Ovary (tissue), 9 donors: ENCODE results near the gene DOHH. TPM values are rescaled to one million over a fixed set of nuclear protein-coding genes. Genes with fewer than 3 reads are reported as not detected.

Experiments used
- DNase-seq, 5 donors: peaks; one replicate each; pipeline ENCODE4 v3.0.0-alpha.2; 2019 to 2020
- H3K27ac ChIP-seq, 2 donors: fragments of 200-600 bp; one replicate each; pipeline versions ENCODE4 v1.5.1 to v1.8.0; 2019 to 2022
- H3K27me3 ChIP-seq: fragments of 200-600 bp; one replicate; pipeline ENCODE4 v1.8.0; 2022
- H3K36me3 ChIP-seq: fragments of 200-600 bp; sonication (generic); one replicate; pipeline ENCODE4 v1.5.1; 2019
- H3K4me1 ChIP-seq: one replicate; pipeline ENCODE4 v1.8.1; 2013; ENCODE audit warnings: mild to moderate bottlenecking, moderate library complexity; ENCODE audit not compliant: insufficient read depth
- H3K4me3 ChIP-seq: fragments of 200-600 bp; sonication (generic); one replicate; pipeline ENCODE4 v1.5.1; 2017
- H3K9me3 ChIP-seq, 2 donors: fragments of 200-600 bp in 1 of 2; sonication (generic) in 1 of 2; one replicate each; pipeline versions ENCODE4 v1.5.1 to v1.8.1; 2013 to 2019; ENCODE audit warnings: mild to moderate bottlenecking in 1 of 2, moderate library complexity in 1 of 2
- CTCF ChIP-seq, 3 donors: fragments of 450-650 bp in 2 of 3; fragments of 200-600 bp in 1 of 3; IDR thresholded peaks; one replicate each; pipeline versions ENCODE4 v1.5.1 to v1.8.0; 2016 to 2022; ENCODE audit warnings: antibody characterized with exemption in 3 of 3, mild to moderate bottlenecking in 1 of 3
- EP300 ChIP-seq: sonication (generic); formaldehyde crosslinking; IDR thresholded peaks from one replicate; pipeline ENCODE4 v1.6.1; 2017; ENCODE audit warnings: antibody characterized with exemption
- POLR2A ChIP-seq: fragments of 450-650 bp; IDR thresholded peaks from one replicate; pipeline ENCODE4 v1.6.1; 2017; ENCODE audit warnings: antibody characterized with exemption, mild to moderate bottlenecking, moderate library complexity
- WGBS, 3 donors: extraction: QIAGEN DNeasy Blood & Tissue Kit in 1 of 3; methylation state at CpG; one replicate each; pipeline versions ENCODE4 v1.1.5 to v1.1.7; 2013 to 2017; 5-methylcytosine and 5-hydroxymethylcytosine counted together
- intact Hi-C, 4 donors: fragments of 100-400 bp; cut with DNase I; formaldehyde crosslinking; loops; one replicate each; pipeline versions ENCODE4 v1.11.0 to v1.15.1; 2022 to 2023
- polyA plus RNA-seq, 2 donors: library from polyadenylated mRNA; stranded (reverse); fragments of 200-250 nt in 1 of 2; fragments of 350-450 nt in 1 of 2; fragmentation: Illumina TruSeq in 1 of 2; extraction: RNeasy Lipid Tissue Mini Kit (QIAGEN cat#74804) in 1 of 2; gene quantifications; one replicate each; pipeline ENCODE4 v1.2.3, GENCODE V29; 2013 to 2014
- total RNA-seq, 7 donors: library from RNA; depleted of rRNA in 2 of 7; stranded (reverse); fragments of >200 nt in 2 of 7; fragmentation: NEBNext Ultra II Directional in 3 of 7; extraction: Animal tissue kit (Norgen Biotek cat#: 25700) in 3 of 7; gene quantifications; one replicate each; pipeline versions ENCODE4 v1.1.0 to v1.2.4, GENCODE V29; 2016 to 2023
- donor health status: DM: no; HTN: no; CAD: no; lungs with moderate emphysema.
- donor health status: DM: no; HTN: no; CAD: no.
- donor health status: Bipolar disorder and iron deficiency.
- donor health status: DM: yes; HTN: yes; CAD: no.
- donor health status: DM: no; HTN: no; CAD: no.
- donor health status: DM: yes; HTN: yes; CAD: no.

Gene DOHH
- total and polyA plus RNA-seq, 9 donors, result 7.1 to 14.5 (median 8.5) TPM; not detected in 1

DNA sequence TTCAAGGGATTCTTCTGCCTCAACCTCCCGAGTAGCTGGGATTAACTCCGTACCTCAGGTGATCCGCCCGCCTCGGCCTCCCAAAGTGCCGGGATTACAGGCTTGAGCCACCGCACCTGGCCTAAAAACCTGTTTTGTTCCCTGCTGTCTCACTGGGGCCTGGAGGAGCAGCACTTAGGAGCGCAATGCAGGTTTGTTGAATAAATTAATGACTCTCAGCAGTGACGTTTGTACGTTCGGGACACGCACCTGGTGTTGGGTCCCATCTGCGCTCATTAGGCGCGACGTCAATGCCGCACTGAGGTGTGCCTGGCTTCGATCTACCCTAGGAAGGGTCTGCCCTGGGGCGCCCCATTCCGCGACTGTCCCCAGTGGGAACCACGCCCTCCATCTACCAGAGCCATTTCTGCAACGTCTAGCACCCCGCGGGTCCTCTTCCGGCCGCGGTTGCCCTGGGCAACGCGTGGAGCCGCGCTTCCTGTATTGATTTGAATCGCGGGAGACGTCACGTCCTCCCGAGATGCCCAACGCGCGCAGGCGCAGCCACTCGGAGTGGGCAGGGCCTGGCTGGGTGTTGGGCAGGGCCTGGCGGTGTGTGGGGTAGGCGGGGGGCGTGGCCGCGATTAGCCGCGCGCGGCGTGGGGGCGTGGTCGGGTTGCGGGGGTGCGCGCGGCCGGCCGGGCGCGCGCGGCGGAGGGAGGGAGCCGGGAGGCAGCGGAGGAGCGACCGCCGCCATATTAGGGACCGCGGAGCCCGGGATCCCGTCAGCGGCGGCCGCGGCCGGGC is 5.3 kb upstream of the DOHH start, which contains the start of gene FZR1:
TSS of gene FZR1 (plus strand) at position 714 of the 786 bp plus-strand sequence. CDS start 16,679 bp downstream, outside the sequence.
- Histone ChIP-seq H3K4me1 (peaks cover 10% of the 10 kb centered on the region), H3K36me3 (no peaks in the 10 kb centered on the region), H3K9me3 (no peaks in the 10 kb centered on the region), H3K27ac (peak within 1 kb of the TSS; percentile 46 to 80), H3K27me3 (no peaks in the 10 kb centered on the region), H3K4me3 (peak within 1 kb of the TSS; percentile 80)
- intact Hi-C loops, result no loop called here
- peak; percentile 99 for DNase-seq
- no peak for TF ChIP-seq EP300
- TF ChIP-seq POLR2A, result peak; percentile 69
- 1 to 2% (median 2%) methylated on average over 56 to 79 of the region's 79 CpGs for WGBS, 3 donors

GRCh38 chr19:3504735-3505134 is 4.3 kb upstream of the DOHH start:
- intact Hi-C loops, result no loop called here

DNA sequence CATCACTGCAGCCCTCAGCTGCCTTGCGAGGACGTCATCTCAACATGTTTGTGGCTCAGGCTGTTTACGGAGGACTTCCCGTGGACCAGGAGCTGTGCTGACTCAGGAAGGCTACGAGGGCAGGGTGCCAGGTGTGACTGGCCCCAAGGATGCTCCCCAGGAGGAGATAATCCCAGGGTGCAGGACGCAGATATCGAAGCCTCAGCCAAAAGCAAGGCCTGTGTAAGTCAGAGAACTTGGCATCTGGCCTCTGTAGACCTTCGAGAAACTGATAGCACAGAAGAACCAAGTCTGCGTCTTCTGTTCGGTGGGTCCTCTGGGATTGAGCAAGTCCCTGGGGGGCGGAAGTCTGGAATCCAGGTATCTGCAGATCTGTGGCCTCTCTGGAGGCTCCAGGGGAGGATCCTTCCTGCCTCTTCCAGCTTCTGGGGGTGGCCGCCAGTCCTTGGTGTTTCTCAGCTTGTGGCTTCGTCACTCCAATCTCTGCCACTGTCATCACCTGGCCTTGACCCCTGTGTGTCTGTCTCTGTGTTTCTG is 2.6 kb upstream of the DOHH start:
- H3K9me3 ChIP-seq, result no peaks in the 10 kb centered on the region
- no peak for DNase-seq
- H3K36me3 ChIP-seq, result no peaks in the 10 kb centered on the region
- no peak overlapping the region for H3K4me3 ChIP-seq
- H3K27me3 ChIP-seq, result no peaks in the 10 kb centered on the region
- TF ChIP-seq CTCF (IDR thresholded peaks at IDR 0.05) (no peak), POLR2A (no peak), EP300 (no peak)
- intact Hi-C loops, result no loop called here
- H3K4me1 ChIP-seq, result peaks cover 12% of the 10 kb centered on the region
- 67 to 78% (median 70%) methylated on average over 13 of the region's 13 CpGs for WGBS, 3 donors
- no peak overlapping the region for H3K27ac ChIP-seq

More at GRCh38 chr19:3504735-3505134, 4.3 kb upstream of the DOHH start:
- H3K27ac ChIP-seq, result no peak overlapping the region
- no peak for TF ChIP-seq POLR2A
- TF ChIP-seq EP300, result no peak
- TF ChIP-seq CTCF (IDR thresholded peaks at IDR 0.05), result no peak
- peaks cover 12% of the 10 kb centered on the region for H3K4me1 ChIP-seq
- no peaks in the 10 kb centered on the region for H3K9me3 ChIP-seq
- H3K4me3 ChIP-seq, result no peak overlapping the region
- H3K27me3 ChIP-seq, result no peaks in the 10 kb centered on the region
- 79 to 85% (median 83%) methylated on average over 5 of the region's 5 CpGs for WGBS, 3 donors
- H3K36me3 ChIP-seq, result no peaks in the 10 kb centered on the region
- DNase-seq, result no peak

GRCh38 chr19:3501780-3502179 is 1.3 kb upstream of the DOHH start:
- H3K27me3 ChIP-seq, result no peaks in the 10 kb centered on the region
- intact Hi-C loops, result no loop called here
- no peaks in the 10 kb centered on the region for H3K9me3 ChIP-seq
- 83 to 91% (median 90%) methylated on average over 3 of the region's 3 CpGs for WGBS, 3 donors
- no peak overlapping the region for H3K27ac ChIP-seq
- TF ChIP-seq POLR2A, result no peak
- no peak for TF ChIP-seq CTCF (IDR thresholded peaks at IDR 0.05)
- TF ChIP-seq EP300, result no peak
- H3K36me3 ChIP-seq, result no peaks in the 10 kb centered on the region
- H3K4me1 ChIP-seq, result peaks cover 4% of the 10 kb centered on the region
- no peak for DNase-seq
- no peak overlapping the region for H3K4me3 ChIP-seq
